ENCODE measurements around the gene TSHZ2. TPM values are rescaled to one million over a fixed set of nuclear protein-coding genes. Genes with fewer than 3 reads are reported as not detected.

The TSHZ2 gene
- total and polyA plus RNA-seq, 9 of the 15 experiments (the other 6 are each of a cell fraction or from before 2014, with no cell fraction given): 0.03 to 0.20 (median 0.05) TPM; not detected in 4

- TF ChIP-seq ZFX (CRISPR knock-in tag; IDR thresholded peaks at IDR 0.05): no peak
- TF ChIP-seq ZNF311 (CRISPR knock-in tag; IDR thresholded peaks at IDR 0.05): 0 out of 2 replicates have a peak, but pooled peaks have one; percentile 15
- TF ChIP-seq HDAC1 (IDR thresholded peaks at IDR 0.05): peak in 1 of 2 experiments; percentile 49; a peak in 1 of 4 replicates
- TF ChIP-seq ZFP30 (CRISPR knock-in tag; IDR thresholded peaks at IDR 0.05; ENCODE audit: borderline replicate concordance): no peak
- TF ChIP-seq ARNT (IDR thresholded peaks at IDR 0.05): peak in 1 of 2 experiments; percentile 80; a peak in 1 of 4 replicates
- TF ChIP-seq GATA2 (CRISPR knock-in tag; IDR thresholded peaks at IDR 0.05): no peak
- TF ChIP-seq KLF1 (tag; IDR thresholded peaks at IDR 0.05): no peak
- TF ChIP-seq ZBTB7A (IDR thresholded peaks at IDR 0.05; ENCODE audit: borderline replicate concordance, control insufficient read depth, low read depth, low read length): no peak
- peak; percentile 37 for TF ChIP-seq CCNT2 (IDR thresholded peaks at IDR 0.05; ENCODE audit: borderline replicate concordance, extremely low read depth, insufficient read length, low read depth, low read length)
- peak; percentile 92 for TF ChIP-seq LEF1 (IDR thresholded peaks at IDR 0.05)
- no peak for TF ChIP-seq GABPA (tag; conservative IDR thresholded peaks at IDR 0.05; ENCODE audit: low read depth)
- no peak for TF ChIP-seq POLR2A (conservative IDR thresholded peaks at IDR 0.05)
- TF ChIP-seq CTCF (IDR thresholded peaks at IDR 0.05 in 2 of 3, conservative IDR thresholded peaks at IDR 0.05 in 1 of 3; ENCODE audit: insufficient read depth in 2 of 3, low read depth in 1 of 3, low read length in 3 of 3): peak; percentile 29 to 57 (median 49); a peak in 4 of 6 replicates
- TF ChIP-seq CC2D1A (IDR thresholded peaks at IDR 0.05): peak; percentile 36; the same call in 1 of the 2 replicates
- no peak for TF ChIP-seq NELFE (IDR thresholded peaks at IDR 0.05; ENCODE audit: insufficient read depth, insufficient read length)
- TF ChIP-seq ZNF140 (CRISPR knock-in tag; IDR thresholded peaks at IDR 0.05): no peak
- no peak for TF ChIP-seq TEAD2 (tag; IDR thresholded peaks at IDR 0.05)
- TF ChIP-seq CCAR2 (IDR thresholded peaks at IDR 0.05; ENCODE audit: low read depth, low read length): no peak
- peak; percentile 33; the same call in 1 of the 2 replicates for TF ChIP-seq RBFOX2 (IDR thresholded peaks at IDR 0.05; ENCODE audit: low read depth, low read length)
- no peak for TF ChIP-seq CREBBP (IDR thresholded peaks at IDR 0.05; ENCODE audit: low read depth, low read length)
- TF ChIP-seq BHLHE40 (IDR thresholded peaks at IDR 0.05; ENCODE audit: low read length): peak; percentile 28; the same call in 1 of the 2 replicates
- TF ChIP-seq KAT8 (IDR thresholded peaks at IDR 0.05; ENCODE audit: low read depth): no peak
- no peak for TF ChIP-seq MCM3 (IDR thresholded peaks at IDR 0.05)
- TF ChIP-seq LARP7 (IDR thresholded peaks at IDR 0.05): no peak
- no peak for TF ChIP-seq SIN3A (IDR thresholded peaks at IDR 0.05; ENCODE audit: borderline replicate concordance in 2 of 2, control insufficient read depth in 1 of 2, low read depth in 2 of 2, low read length in 2 of 2)
- TF ChIP-seq NEUROD1 (IDR thresholded peaks at IDR 0.05; ENCODE audit: borderline replicate concordance, low read depth, low read length, partially characterized antibody): peak; percentile 73
- TF ChIP-seq ZNF232 (CRISPR knock-in tag; IDR thresholded peaks at IDR 0.05): no peak
- no peak for TF ChIP-seq ZSCAN32 (CRISPR knock-in tag; IDR thresholded peaks at IDR 0.05)
These were observed 190.2 kb downstream of the TSHZ2 start (continued) for GRCh38 chr20:53162251-53162835.
